Measurements from ENCODE around the gene UAP1L1. TPM values are rescaled to one million over a fixed set of nuclear protein-coding genes. Genes with fewer than 3 reads are reported as not detected.

Gene UAP1L1
- total RNA-seq, 1 donor from 2014 or later, result 3.2 TPM

GRCh38 chr9:137110911-137111787 is 33.8 kb downstream of the UAP1L1 start:
- no peak overlapping the region for H3K4me3 Mint-ChIP-seq (ENCODE audit: unreplicated experiment)
- H3K27me3 Mint-ChIP-seq (ENCODE audit: unreplicated experiment), result peaks cover 3% of the 10 kb centered on the region
- no peaks in the 10 kb centered on the region for H3K36me3 Mint-ChIP-seq (ENCODE audit: low read depth, unreplicated experiment)
- TF ChIP-seq, protein P1, sequence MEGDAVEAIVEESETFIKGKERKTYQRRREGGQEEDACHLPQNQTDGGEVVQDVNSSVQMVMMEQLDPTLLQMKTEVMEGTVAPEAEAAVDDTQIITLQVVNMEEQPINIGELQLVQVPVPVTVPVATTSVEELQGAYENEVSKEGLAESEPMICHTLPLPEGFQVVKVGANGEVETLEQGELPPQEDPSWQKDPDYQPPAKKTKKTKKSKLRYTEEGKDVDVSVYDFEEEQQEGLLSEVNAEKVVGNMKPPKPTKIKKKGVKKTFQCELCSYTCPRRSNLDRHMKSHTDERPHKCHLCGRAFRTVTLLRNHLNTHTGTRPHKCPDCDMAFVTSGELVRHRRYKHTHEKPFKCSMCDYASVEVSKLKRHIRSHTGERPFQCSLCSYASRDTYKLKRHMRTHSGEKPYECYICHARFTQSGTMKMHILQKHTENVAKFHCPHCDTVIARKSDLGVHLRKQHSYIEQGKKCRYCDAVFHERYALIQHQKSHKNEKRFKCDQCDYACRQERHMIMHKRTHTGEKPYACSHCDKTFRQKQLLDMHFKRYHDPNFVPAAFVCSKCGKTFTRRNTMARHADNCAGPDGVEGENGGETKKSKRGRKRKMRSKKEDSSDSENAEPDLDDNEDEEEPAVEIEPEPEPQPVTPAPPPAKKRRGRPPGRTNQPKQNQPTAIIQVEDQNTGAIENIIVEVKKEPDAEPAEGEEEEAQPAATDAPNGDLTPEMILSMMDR (IDR thresholded peaks at IDR 0.05; ENCODE audit: unreplicated experiment), result no peak
- H3K27ac Mint-ChIP-seq (ENCODE audit: unreplicated experiment), result no peak overlapping the region
- no peaks in the 10 kb centered on the region for H3K9me3 Mint-ChIP-seq (ENCODE audit: unreplicated experiment)
- no peak for DNase-seq (ENCODE audit: low spot score)
- no peaks in the 10 kb centered on the region for H3K4me1 Mint-ChIP-seq (ENCODE audit: unreplicated experiment)

GRCh38 chr9:137111788-137112563 is 34.7 kb downstream of the UAP1L1 start:
- Mint-ChIP-seq H3K4me1 (ENCODE audit: unreplicated experiment) (no peaks in the 10 kb centered on the region), H3K4me3 (ENCODE audit: unreplicated experiment) (no peak overlapping the region), H3K27me3 (ENCODE audit: unreplicated experiment) (peaks cover 8% of the 10 kb centered on the region), H3K9me3 (ENCODE audit: unreplicated experiment) (no peaks in the 10 kb centered on the region), H3K27ac (ENCODE audit: unreplicated experiment) (no peak overlapping the region), H3K36me3 (ENCODE audit: low read depth, unreplicated experiment) (no peaks in the 10 kb centered on the region)
- no peak for DNase-seq (ENCODE audit: low spot score)
- TF ChIP-seq, protein P1 (IDR thresholded peaks at IDR 0.05; ENCODE audit: unreplicated experiment), result no peak

GRCh38 chr9:137112564-137113384 is 35.5 kb downstream of the UAP1L1 start:
- TF ChIP-seq, protein P1 (IDR thresholded peaks at IDR 0.05; ENCODE audit: unreplicated experiment), result no peak
- Mint-ChIP-seq H3K4me1 (ENCODE audit: unreplicated experiment) (no peaks in the 10 kb centered on the region), H3K4me3 (ENCODE audit: unreplicated experiment) (no peak overlapping the region), H3K27ac (ENCODE audit: unreplicated experiment) (no peak overlapping the region), H3K27me3 (ENCODE audit: unreplicated experiment) (peaks cover 10% of the 10 kb centered on the region), H3K9me3 (ENCODE audit: unreplicated experiment) (no peaks in the 10 kb centered on the region), H3K36me3 (ENCODE audit: low read depth, unreplicated experiment) (no peaks in the 10 kb centered on the region)
- DNase-seq (ENCODE audit: low spot score), result no peak

DNA sequence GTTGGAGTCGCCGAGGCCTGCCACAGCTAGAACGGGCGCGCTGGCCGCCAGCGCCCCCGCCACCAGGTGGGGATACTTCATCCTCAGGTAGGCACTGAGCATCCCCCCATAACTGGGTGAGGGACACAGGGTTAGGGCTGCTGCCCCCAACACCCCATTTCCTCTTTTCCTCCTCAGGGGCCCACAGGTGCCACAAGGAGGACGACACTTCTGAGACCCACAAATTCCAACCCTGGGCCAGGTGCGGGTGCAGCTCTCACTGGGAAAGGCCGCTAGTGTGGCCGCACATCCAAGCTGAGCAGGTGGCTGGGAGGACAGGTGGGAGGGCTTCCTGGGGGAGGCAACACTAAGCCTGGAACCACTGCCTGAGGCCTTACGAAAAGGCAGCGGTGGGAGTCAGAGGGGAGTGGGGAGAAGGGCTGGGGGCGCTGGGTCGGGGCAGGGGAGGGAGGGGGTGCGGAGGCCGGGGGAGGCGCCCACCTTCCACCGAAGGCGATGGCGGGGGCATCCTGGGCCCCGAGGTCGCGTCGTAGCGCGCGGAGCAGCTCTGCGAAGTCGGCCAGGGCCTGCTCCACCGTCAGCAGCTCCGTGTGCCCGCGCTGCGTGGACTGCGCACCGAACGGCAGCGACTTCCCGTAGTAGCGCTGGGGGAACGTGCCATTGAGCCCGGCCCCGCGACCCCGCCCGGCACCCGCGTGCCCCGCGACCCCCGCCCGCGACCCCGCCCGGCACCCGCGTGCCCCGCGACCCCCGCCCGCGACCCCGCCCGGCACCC is 36.3 kb downstream of the UAP1L1 start:
- no peak overlapping the region for H3K4me3 Mint-ChIP-seq (ENCODE audit: unreplicated experiment)
- H3K4me1 Mint-ChIP-seq (ENCODE audit: unreplicated experiment), result no peaks in the 10 kb centered on the region
- H3K9me3 Mint-ChIP-seq (ENCODE audit: unreplicated experiment), result no peaks in the 10 kb centered on the region
- TF ChIP-seq, protein P1 (IDR thresholded peaks at IDR 0.05; ENCODE audit: unreplicated experiment), result no peak
- H3K27me3 Mint-ChIP-seq (ENCODE audit: unreplicated experiment), result peaks cover 10% of the 10 kb centered on the region
- DNase-seq (ENCODE audit: low spot score), result no peak
- H3K27ac Mint-ChIP-seq (ENCODE audit: unreplicated experiment), result no peak overlapping the region
- no peaks in the 10 kb centered on the region for H3K36me3 Mint-ChIP-seq (ENCODE audit: low read depth, unreplicated experiment)
